ENCODE measurements around the gene EMSY. TPM values are rescaled to one million over a fixed set of nuclear protein-coding genes. Genes with fewer than 3 reads are reported as not detected.

The EMSY gene
- total and polyA plus RNA-seq, 2 of the 8 experiments (the other 6 are each of a cell fraction or from before 2014, with no cell fraction given) = 29.6 to 34.6 TPM

DNA sequence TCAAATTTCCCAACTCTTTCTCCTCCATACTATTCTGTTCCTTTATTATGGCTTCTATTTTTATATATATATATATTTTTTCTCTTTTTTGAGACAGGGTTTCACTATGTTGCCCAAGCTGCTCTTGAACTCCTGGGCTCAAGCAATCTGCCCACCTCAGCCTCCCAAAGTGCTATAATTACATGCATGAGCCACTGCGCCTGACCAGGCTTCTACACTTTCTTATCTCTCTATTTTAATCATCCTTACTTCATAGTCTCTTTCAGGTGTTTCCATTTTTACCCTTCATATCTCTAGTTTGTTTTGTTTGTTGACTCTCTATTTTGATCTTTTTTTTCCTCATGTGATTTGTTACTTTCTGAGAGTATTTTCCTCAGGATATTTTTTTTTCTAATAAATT is 43.9 kb upstream of the EMSY start:
- H3K23me2 ChIP-seq (ENCODE audit: low read depth, low read length) = no peaks in the 10 kb centered on the region
- no peaks in the 10 kb centered on the region for H3K9me3 ChIP-seq (ENCODE audit: insufficient read depth in 2 of 2, low read depth in 1 of 2, low read length in 1 of 2)
- no peak overlapping the region for H2AK5ac ChIP-seq (ENCODE audit: low read depth, low read length)
- no peak overlapping the region for H2BK120ac ChIP-seq (replicated peaks; ENCODE audit: low read depth, low read length)
- ChIA-PET POLR2A (ENCODE audit: partially characterized antibody) (interaction anchor here (1.6 kb wide), 1 partner anchor 11 kb away, joined by 3 read pairs; no protein-coding TSS in a partner anchor), CTCF (ENCODE audit: partially characterized antibody) (interaction anchor here (1.2 kb wide), 1 partner anchor 109 kb away, joined by 3 read pairs; no protein-coding TSS in a partner anchor)
- no peak overlapping the region for H3K27ac ChIP-seq (ENCODE audit: low read depth, low read length)
- no peak overlapping the region for H2BK20ac ChIP-seq (ENCODE audit: low read length)
- H3K36me3 ChIP-seq (ENCODE audit: control insufficient read depth in 2 of 4, insufficient read depth in 4 of 4, low read length in 3 of 4) = no peaks in the 10 kb centered on the region
- TF ChIP-seq BRCA1 (IDR thresholded peaks at IDR 0.05; ENCODE audit: low read depth, low read length) = no peak
- TF ChIP-seq CTBP2 (IDR thresholded peaks at IDR 0.05; ENCODE audit: borderline replicate concordance, insufficient read depth, insufficient read length, low read length) = no peak
- no peak for TF ChIP-seq CBX8 (IDR thresholded peaks at IDR 0.05; ENCODE audit: borderline replicate concordance, low read depth, low read length)
- TF ChIP-seq HDAC2 (IDR thresholded peaks at IDR 0.05; ENCODE audit: borderline replicate concordance in 1 of 2, low read depth in 2 of 2, low read length in 2 of 2) = no peak
- no peak for TF ChIP-seq HDAC6 (IDR thresholded peaks at IDR 0.05; ENCODE audit: low read depth, low read length)
- no peak for TF ChIP-seq KDM5A (IDR thresholded peaks at IDR 0.05; ENCODE audit: low read length)
- no peak for TF ChIP-seq NANOG (IDR thresholded peaks at IDR 0.05; ENCODE audit: insufficient read depth, low read depth, low read length, poor library complexity, severe bottlenecking)
- TF ChIP-seq PHF8 (conservative IDR thresholded peaks at IDR 0.05; ENCODE audit: low read depth, low read length) = no peak
- no peak for TF ChIP-seq EP300 (IDR thresholded peaks at IDR 0.05; ENCODE audit: borderline replicate concordance in 1 of 2, low read depth in 2 of 2, low read length in 2 of 2)
- TF ChIP-seq RBBP5 (IDR thresholded peaks at IDR 0.05; ENCODE audit: borderline replicate concordance, low read depth, low read length) = no peak
- TF ChIP-seq POU5F1 (IDR thresholded peaks at IDR 0.05; ENCODE audit: low read depth, low read length) = no peak
- no peaks in the 10 kb centered on the region for H4K20me1 ChIP-seq (replicated peaks in 1 of 2; ENCODE audit: control insufficient read depth in 1 of 2, insufficient read depth in 2 of 2, low read length in 2 of 2)
- no peak overlapping the region for H4K5ac ChIP-seq (ENCODE audit: insufficient read length, low read depth, low read length)
- no peaks in the 10 kb centered on the region for H3K79me2 ChIP-seq (ENCODE audit: control insufficient read depth in 1 of 2, insufficient read depth in 2 of 2, low read length in 2 of 2)
- no peaks in the 10 kb centered on the region for H3K79me1 ChIP-seq (ENCODE audit: low read depth, low read length)
- H3K14ac ChIP-seq (ENCODE audit: insufficient read length) = no peak overlapping the region
- H3K27me3 ChIP-seq (replicated peaks in 1 of 4; ENCODE audit: control insufficient read depth in 3 of 4, extremely low read depth in 1 of 4, insufficient read depth in 3 of 4, low read length in 3 of 4) = no peaks in the 10 kb centered on the region
- H4K8ac ChIP-seq (ENCODE audit: extremely low read depth, insufficient read depth, low read length) = no peak overlapping the region
- H3K18ac ChIP-seq (ENCODE audit: extremely low read depth, low read length) = no peak overlapping the region
- WGBS, 2 experiments (ENCODE audit: extremely low coverage in 1 of 2, insufficient coverage in 1 of 2, insufficient read length in 1 of 2, insufficient replicate concordance in 2 of 2, low coverage in 1 of 2, low lambda C conversion rate in 2 of 2, missing lambda C conversion rate in 1 of 2) = 92% methylated on average over 1 of the region's 1 CpG; no CpG with 5 or more reads in 1 of the 2 experiments
- no peak overlapping the region for H3K4me2 ChIP-seq (ENCODE audit: insufficient read depth in 1 of 2, low read depth in 2 of 2, low read length in 2 of 2)
- H3K4me3 ChIP-seq (ENCODE audit: extremely low read depth in 1 of 4, insufficient read depth in 2 of 4, low read depth in 3 of 4, low read length in 4 of 4) = no peak overlapping the region
- no peaks in the 10 kb centered on the region for H3K4me1 ChIP-seq (replicated peaks in 1 of 4; ENCODE audit: control insufficient read depth in 3 of 4, insufficient read depth in 4 of 4, low read length in 3 of 4)
- no peak overlapping the region for H4K91ac ChIP-seq (replicated peaks; ENCODE audit: insufficient read length, low read length)
- DNase-seq (ENCODE audit: low read depth in 1 of 2, low spot score in 2 of 2) (no peak), FAIRE-seq (no peak)
- H3K4ac ChIP-seq (replicated peaks; ENCODE audit: insufficient read length, low read depth, low read length) = no peak overlapping the region
- no peak overlapping the region for H3K56ac ChIP-seq (replicated peaks; ENCODE audit: insufficient read length, low read depth, low read length)
- no peak overlapping the region for H2BK5ac ChIP-seq (ENCODE audit: low read depth, low read length)
- no peak overlapping the region for H2AFZ ChIP-seq (ENCODE audit: low read length)
- no peak overlapping the region for H2BK12ac ChIP-seq (ENCODE audit: low read depth, low read length)
- no peak overlapping the region for H3K23ac ChIP-seq (ENCODE audit: insufficient read length)
- H3K9ac ChIP-seq (replicated peaks in 1 of 4; ENCODE audit: extremely low read depth in 1 of 4, low read depth in 3 of 4, low read length in 3 of 4) = no peak overlapping the region
- no peak overlapping the region for H2BK15ac ChIP-seq (ENCODE audit: low read length)
